Mesenchymal stem cell (in vitro differentiated cells and primary cell): ENCODE data around the gene SON.
A peak's percentile ranks its signal among the peaks of the same experiment; 100 is the strongest.

Experiments used
- DNase-seq: peaks from one replicate; pipeline ENCODE4 v3.0.0-alpha.2; 2013
- H2AFZ ChIP-seq: one replicate; pipeline ENCODE4 v1.6.1; 2013; ENCODE audit warnings: low read depth, mild to moderate bottlenecking, control low read depth, inconsistent platforms, low read length, moderate library complexity
- H2AK5ac ChIP-seq: 2 replicates; pipeline ENCODE4 v1.6.1; 2013; ENCODE audit warnings: low read length, moderate library complexity, mild to moderate bottlenecking, inconsistent platforms; ENCODE audit not compliant: severe bottlenecking
- H2BK120ac ChIP-seq: one replicate; pipeline ENCODE4 v1.6.1; 2013; ENCODE audit warnings: low read depth, mild to moderate bottlenecking, inconsistent platforms, low read length, moderate library complexity
- H2BK12ac ChIP-seq, 2 experiments: one replicate each; pipeline ENCODE4 v1.6.1; 2013; ENCODE audit warnings: inconsistent platforms in 2 of 2, low read length in 2 of 2, mild to moderate bottlenecking in 2 of 2, moderate library complexity in 2 of 2, control low read depth in 1 of 2
- H2BK15ac ChIP-seq: one replicate; pipeline ENCODE4 v1.6.1; 2013; ENCODE audit warnings: mild to moderate bottlenecking, low read depth, inconsistent platforms; ENCODE audit not compliant: poor library complexity, severe bottlenecking
- H2BK5ac ChIP-seq: 2 replicates; pipeline ENCODE4 v1.6.1; 2013; ENCODE audit warnings: low read depth, mild to moderate bottlenecking, low read length, control low read depth, inconsistent platforms; ENCODE audit not compliant: poor library complexity, severe bottlenecking
- H3K14ac ChIP-seq, 2 experiments: one replicate each; pipeline ENCODE4 v1.6.1; 2013; ENCODE audit warnings: inconsistent platforms in 2 of 2, low read length in 2 of 2, control low read depth in 1 of 2, mild to moderate bottlenecking in 1 of 2, moderate library complexity in 1 of 2
- H3K18ac ChIP-seq, 2 experiments: one replicate each; pipeline ENCODE4 v1.6.1; 2013; ENCODE audit warnings: inconsistent platforms in 2 of 2, low read length in 2 of 2, control low read depth in 1 of 2, low read depth in 1 of 2, mild to moderate bottlenecking in 1 of 2
- H3K23ac ChIP-seq, 2 experiments: one replicate each; pipeline ENCODE4 v1.6.1; 2013; ENCODE audit warnings: inconsistent platforms in 2 of 2, low read length in 2 of 2, mild to moderate bottlenecking in 2 of 2, moderate library complexity in 2 of 2, control low read depth in 1 of 2
- H3K27ac ChIP-seq: 2 replicates; pipeline ENCODE4 v1.5.1; 2013; ENCODE audit warnings: mild to moderate bottlenecking, moderate library complexity, low read length, control low read depth, inconsistent platforms; ENCODE audit not compliant: poor library complexity, severe bottlenecking
- H3K27me3 ChIP-seq, 2 experiments: 2 replicates each; pipeline versions ENCODE4 v1.6.1 to v1.7.0; 2013; ENCODE audit warnings: low read length in 2 of 2, mild to moderate bottlenecking in 2 of 2, moderate library complexity in 2 of 2, control low read depth in 1 of 2, inconsistent platforms in 1 of 2; ENCODE audit not compliant: control insufficient read depth in 1 of 2, insufficient read depth in 1 of 2
- H3K36me3 ChIP-seq, 2 experiments: 2 replicates each; pipeline versions ENCODE4 v1.6.1 to v1.7.0; 2013; ENCODE audit warnings: low read length in 2 of 2, control low read depth in 1 of 2, inconsistent platforms in 1 of 2, low read depth in 1 of 2, mild to moderate bottlenecking in 1 of 2; ENCODE audit not compliant: insufficient read depth in 2 of 2, control insufficient read depth in 1 of 2
- H3K4ac ChIP-seq, 2 experiments: one replicate each; pipeline ENCODE4 v1.6.1; 2013; ENCODE audit warnings: inconsistent platforms in 2 of 2, low read length in 2 of 2, mild to moderate bottlenecking in 2 of 2, moderate library complexity in 2 of 2, control low read depth in 1 of 2, low read depth in 1 of 2
- H3K4me1 ChIP-seq: 2 replicates; pipeline ENCODE4 v1.6.1; 2013; ENCODE audit warnings: low read depth, low read length, control low read depth; ENCODE audit not compliant: control insufficient read depth, insufficient read depth
- H3K4me2 ChIP-seq: 2 replicates; pipeline ENCODE4 v1.6.1; 2013; ENCODE audit warnings: low read length, mild to moderate bottlenecking, inconsistent platforms; ENCODE audit not compliant: poor library complexity, severe bottlenecking
- H3K4me3 ChIP-seq, 2 experiments: 2 replicates each; pipeline versions ENCODE4 v1.5.1 to v1.7.0; 2013; ENCODE audit warnings: low read length in 2 of 2, mild to moderate bottlenecking in 2 of 2, control low read depth in 1 of 2, low read depth in 1 of 2; ENCODE audit not compliant: insufficient read depth in 1 of 2
- H3K79me1 ChIP-seq: replicated peaks from 2 replicates; pipeline ENCODE4 v1.6.1; 2013; ENCODE audit warnings: mild to moderate bottlenecking, control low read depth, low read length, inconsistent platforms; ENCODE audit not compliant: poor library complexity, severe bottlenecking
- H3K9ac ChIP-seq: 2 replicates; pipeline ENCODE4 v1.7.0; 2013; ENCODE audit warnings: mild to moderate bottlenecking, low read length, moderate library complexity
- H3K9me3 ChIP-seq: 2 replicates; pipeline ENCODE4 v1.7.0; 2013; ENCODE audit warnings: mild to moderate bottlenecking, low read length; ENCODE audit not compliant: control insufficient read depth
- H4K8ac ChIP-seq: one replicate; pipeline ENCODE4 v1.6.1; 2013; ENCODE audit warnings: inconsistent platforms, mild to moderate bottlenecking, low read length, moderate library complexity
- H4K91ac ChIP-seq: one replicate; pipeline ENCODE4 v1.6.1; 2013; ENCODE audit warnings: mild to moderate bottlenecking, low read length, inconsistent platforms
- WGBS: methylation state at CpG from one replicate; pipeline ENCODE4 v1.1.7; 2013; ENCODE audit warnings: mixed read lengths; 5-methylcytosine and 5-hydroxymethylcytosine counted together

The SON gene

DNA sequence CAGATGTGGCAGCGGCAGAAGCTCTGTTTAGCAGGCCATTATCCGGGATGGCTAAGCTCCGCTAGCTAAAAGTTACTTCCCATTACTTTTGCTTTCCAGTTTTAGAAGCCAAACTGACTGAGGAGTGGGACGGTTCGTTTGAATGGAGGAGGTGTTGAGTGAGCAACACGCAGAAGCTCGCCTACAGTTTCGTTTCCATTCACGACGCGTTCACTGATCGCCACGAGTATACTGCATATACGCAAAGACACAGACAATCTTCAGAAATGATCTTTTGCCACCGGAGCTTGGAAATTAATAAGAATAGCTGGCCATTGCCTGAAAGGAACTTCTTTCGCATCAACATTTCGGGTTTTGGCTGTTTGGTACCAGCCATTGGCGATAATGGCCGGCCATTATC, 14.6 kb downstream of the SON start:
- H3K9ac ChIP-seq, result no peak overlapping the region
- no peak overlapping the region for H4K91ac ChIP-seq
- no peak overlapping the region for H3K4me2 ChIP-seq
- H3K4me1 ChIP-seq, result no peaks in the 10 kb centered on the region
- no peak overlapping the region for H3K18ac ChIP-seq
- H2BK12ac ChIP-seq, result no peak overlapping the region
- no peak for DNase-seq
- H2BK5ac ChIP-seq, result no peak overlapping the region
- no peak overlapping the region for H3K14ac ChIP-seq
- H3K4me3 ChIP-seq, result no peak overlapping the region
- no peak overlapping the region for H4K8ac ChIP-seq
- no peak overlapping the region for H2AK5ac ChIP-seq
- H3K9me3 ChIP-seq, result no peaks in the 10 kb centered on the region
- 98% methylated on average over 17 of the region's 19 CpGs for WGBS
- H3K36me3 ChIP-seq, result peaks cover 30 to 97% of the 10 kb centered on the region in 2 experiments
- H2BK15ac ChIP-seq, result no peak overlapping the region
- no peak overlapping the region for H2BK120ac ChIP-seq
- no peak overlapping the region for H3K4ac ChIP-seq
- peaks cover 6% of the 10 kb centered on the region for H3K79me1 ChIP-seq
- no peaks in the 10 kb centered on the region for H3K27me3 ChIP-seq
- no peak overlapping the region for H3K23ac ChIP-seq
- H2AFZ ChIP-seq, result no peak overlapping the region
- no peak overlapping the region for H3K27ac ChIP-seq

DNA sequence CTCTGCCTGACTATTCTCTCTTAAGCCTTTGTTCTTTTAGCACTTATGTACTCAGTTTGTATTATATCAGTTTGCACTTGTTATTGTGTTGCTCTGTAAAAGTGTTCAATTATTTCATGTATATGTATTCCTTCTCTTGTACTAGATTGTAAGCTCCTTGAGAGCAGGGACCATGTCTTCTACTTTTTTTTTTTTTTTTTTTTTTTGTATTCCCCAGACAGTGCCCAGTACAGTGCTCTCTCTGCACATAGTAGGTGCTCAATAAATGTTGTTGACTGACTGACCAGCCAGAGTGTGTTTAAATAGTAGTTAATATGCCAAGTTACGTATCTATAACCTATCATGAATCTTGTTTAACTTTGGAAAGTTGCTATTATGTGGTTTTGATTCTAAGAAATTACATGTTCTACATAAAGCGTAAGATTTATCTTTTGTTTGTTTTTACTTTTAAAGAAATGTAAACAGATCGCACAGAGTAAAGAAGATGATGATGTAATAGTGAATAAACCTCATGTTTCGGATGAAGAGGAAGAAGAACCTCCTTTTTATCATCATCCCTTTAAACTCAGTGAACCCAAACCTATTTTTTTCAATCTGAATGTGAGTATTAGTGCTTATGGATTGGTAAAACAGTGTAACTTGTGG, 16.1 kb downstream of the SON start:
- Histone ChIP-seq H3K4me3 (no peak overlapping the region), H3K4ac (no peak overlapping the region), H3K27ac (no peak overlapping the region), H2BK15ac (no peak overlapping the region), H3K4me1 (no peaks in the 10 kb centered on the region), H3K4me2 (no peak overlapping the region), H3K9me3 (no peaks in the 10 kb centered on the region), H4K8ac (no peak overlapping the region), H3K14ac (no peak overlapping the region), H2BK12ac (no peak overlapping the region), H3K9ac (no peak overlapping the region), H3K79me1 (peaks cover 6% of the 10 kb centered on the region), H4K91ac (no peak overlapping the region), H3K23ac (no peak overlapping the region), H2AK5ac (no peak overlapping the region), H2AFZ (no peak overlapping the region), H3K36me3 (peaks cover 20 to 97% of the 10 kb centered on the region in 2 experiments), H3K18ac (no peak overlapping the region), H2BK5ac (no peak overlapping the region), H2BK120ac (no peak overlapping the region), H3K27me3 (no peaks in the 10 kb centered on the region)
- 50% methylated on average over 1 of the region's 4 CpGs for WGBS
- DNase-seq, result peak; percentile 48

DNA sequence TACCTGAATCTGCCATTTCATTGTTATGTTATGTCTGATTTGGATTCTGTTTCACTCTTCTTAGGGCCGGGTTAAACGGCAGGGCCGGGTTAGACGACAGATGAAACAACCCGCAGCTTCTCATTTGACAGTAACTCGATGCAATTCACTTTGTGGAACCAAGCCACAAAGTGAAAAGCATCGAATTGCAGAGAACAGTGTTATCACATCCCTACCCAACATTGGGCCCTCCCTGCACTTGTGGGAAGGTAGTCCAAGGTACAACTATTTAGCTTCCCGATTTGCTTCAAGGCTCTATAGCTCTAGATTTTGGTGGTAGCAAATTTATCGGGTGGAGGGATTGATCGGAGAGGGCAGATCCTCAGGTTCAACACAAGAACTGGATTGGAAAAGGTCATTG, 17.0 kb downstream of the SON start:
- Histone ChIP-seq H3K27ac (no peak overlapping the region), H2AK5ac (no peak overlapping the region), H2BK15ac (no peak overlapping the region), H4K91ac (peak overlapping the region; percentile 25), H3K9ac (no peak overlapping the region), H4K8ac (peak overlapping the region; percentile 19), H3K27me3 (no peaks in the 10 kb centered on the region), H3K14ac (no peak overlapping the region), H3K4me2 (no peak overlapping the region), H3K4me1 (no peaks in the 10 kb centered on the region), H2BK120ac (no peak overlapping the region), H2BK5ac (no peak overlapping the region), H3K79me1 (peaks cover 6% of the 10 kb centered on the region), H2BK12ac (no peak overlapping the region), H3K36me3 (peaks cover 19 to 96% of the 10 kb centered on the region in 2 experiments), H3K23ac (no peak overlapping the region), H3K4me3 (no peak overlapping the region), H3K9me3 (no peaks in the 10 kb centered on the region), H3K4ac (no peak overlapping the region), H3K18ac (no peak overlapping the region), H2AFZ (no peak overlapping the region)
- DNase-seq, result no peak
- WGBS, result 98% methylated on average over 10 of the region's 10 CpGs

DNA sequence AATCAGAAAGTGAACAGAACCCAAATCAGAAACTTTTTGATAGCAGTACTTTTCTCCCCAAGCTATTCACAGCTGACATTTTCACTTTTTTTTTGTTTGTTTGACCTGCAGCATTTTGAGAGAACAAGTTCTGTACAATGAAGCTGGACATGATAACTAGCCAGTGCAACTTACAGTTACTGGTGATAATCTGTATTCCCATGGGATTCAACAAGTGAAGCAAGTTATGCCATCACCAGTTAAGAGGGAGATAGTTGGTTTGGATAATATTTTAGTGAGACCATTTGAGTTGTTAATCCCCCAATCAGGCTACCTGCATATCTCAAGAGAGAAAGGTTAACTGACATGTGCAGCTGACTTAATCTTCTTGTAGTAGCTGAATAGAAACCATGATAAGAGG, 18.1 kb downstream of the SON start:
- Histone ChIP-seq H3K79me1 (peaks cover 6% of the 10 kb centered on the region), H3K14ac (no peak overlapping the region), H3K23ac (no peak overlapping the region), H3K4me2 (no peak overlapping the region), H3K18ac (no peak overlapping the region), H4K91ac (no peak overlapping the region), H2BK120ac (no peak overlapping the region), H3K4me1 (no peaks in the 10 kb centered on the region), H2BK15ac (no peak overlapping the region), H3K27me3 (no peaks in the 10 kb centered on the region), H3K4me3 (no peak overlapping the region), H3K9me3 (no peaks in the 10 kb centered on the region), H3K27ac (no peak overlapping the region), H2BK5ac (no peak overlapping the region), H2AK5ac (no peak overlapping the region), H4K8ac (no peak overlapping the region), H2BK12ac (no peak overlapping the region), H3K36me3 (peaks cover 15 to 97% of the 10 kb centered on the region in 2 experiments), H3K4ac (no peak overlapping the region), H2AFZ (no peak overlapping the region), H3K9ac (no peak overlapping the region)
- no peak for DNase-seq
